Astrocyte of the hippocampus (primary cell): ENCODE results near the gene AFF2.

Source experiments
- DNase-seq: peaks from one replicate; pipeline ENCODE4 v3.0.0; 2011; ENCODE audit warnings: low read depth, low spot score

AFF2 gene

DNA sequence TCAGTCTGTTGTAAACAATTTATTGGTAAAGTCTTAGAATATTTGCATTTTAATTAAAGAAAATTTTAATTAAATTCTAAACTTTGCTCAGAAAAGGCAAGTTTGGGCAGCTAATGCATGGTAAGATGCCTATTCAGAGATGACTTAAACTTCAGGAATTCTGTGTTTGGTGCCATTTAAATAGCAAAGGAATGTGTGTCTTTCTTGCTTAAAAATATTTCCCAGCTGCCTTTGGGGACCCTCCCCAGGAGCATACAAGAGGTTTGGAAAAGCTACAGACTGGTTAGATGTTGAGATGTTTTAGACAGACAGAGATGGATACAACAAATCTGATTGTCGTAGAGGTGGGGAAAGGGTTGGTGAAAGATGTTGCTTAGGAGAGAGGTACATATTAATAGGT, 36.5 kb downstream of the AFF2 start:
- peak; percentile 59 for DNase-seq

DNA sequence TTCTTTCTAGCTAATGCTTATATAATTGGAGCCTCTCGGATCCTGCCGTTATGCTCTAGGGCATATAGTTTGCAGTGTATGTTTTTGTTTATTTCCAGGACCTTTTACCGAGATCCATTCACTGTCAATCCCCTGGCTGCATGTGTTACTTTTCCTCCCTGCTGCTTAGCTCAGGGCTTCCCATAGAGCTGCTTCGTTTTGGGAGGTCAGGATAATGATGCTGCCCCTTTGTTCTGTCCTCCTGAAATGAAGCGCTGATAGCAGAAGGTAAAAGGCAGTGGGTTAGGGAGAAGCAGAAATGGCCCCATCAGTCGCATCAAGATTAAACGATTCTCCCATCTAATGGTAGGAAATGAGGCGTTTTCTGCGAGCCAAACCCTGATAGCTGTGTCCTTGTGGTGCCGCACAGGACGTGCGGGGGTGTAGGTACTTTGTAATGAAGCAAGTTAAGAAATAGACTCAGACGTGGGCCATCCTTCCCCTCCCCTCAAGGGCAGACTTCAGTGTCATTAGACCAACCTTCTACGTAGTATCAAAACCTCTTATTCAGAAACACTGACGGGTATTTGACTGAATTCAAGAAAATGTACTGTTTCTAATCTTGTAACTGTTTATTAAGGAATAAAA, 37.3 kb downstream of the AFF2 start:
- DNase-seq = no peak

DNA sequence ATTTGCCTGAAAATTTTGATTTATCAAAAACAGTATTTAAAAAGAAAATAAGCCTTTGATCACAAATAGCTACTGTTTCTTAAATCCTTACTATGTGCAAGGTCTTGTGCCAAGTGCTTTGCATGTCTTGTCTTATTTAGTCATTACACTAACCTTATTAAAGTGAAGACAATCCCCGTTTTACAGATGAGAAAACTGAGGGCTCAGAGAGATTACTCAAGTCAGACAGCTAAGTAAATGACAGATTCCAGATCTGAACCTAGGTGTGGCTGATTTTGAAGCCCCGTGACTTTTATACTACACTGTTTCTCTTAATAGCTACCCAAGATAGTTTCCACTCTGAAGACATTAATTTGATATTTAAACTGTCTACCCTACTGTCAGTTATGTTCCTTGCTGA, 38.2 kb downstream of the AFF2 start:
- DNase-seq = no peak

DNA sequence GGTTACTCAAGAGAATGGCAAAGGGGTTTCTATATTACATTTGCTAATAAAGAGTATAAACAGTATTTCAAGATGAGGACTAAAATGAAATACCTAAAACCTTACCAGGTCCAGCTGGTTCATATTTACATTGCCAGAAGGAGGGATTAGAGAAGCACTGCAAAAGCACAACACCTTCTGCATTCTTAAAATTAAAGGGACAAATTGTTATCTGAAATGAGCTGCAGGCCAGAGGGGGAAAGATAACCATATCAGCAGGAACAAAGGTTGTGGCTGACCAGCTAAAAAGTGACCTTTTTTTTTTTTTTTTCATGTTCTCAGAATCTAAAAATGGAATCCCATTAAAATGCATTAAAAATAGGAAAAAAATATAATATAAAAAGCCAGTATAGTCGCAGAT, 39.7 kb downstream of the AFF2 start:
- no peak for DNase-seq

DNA sequence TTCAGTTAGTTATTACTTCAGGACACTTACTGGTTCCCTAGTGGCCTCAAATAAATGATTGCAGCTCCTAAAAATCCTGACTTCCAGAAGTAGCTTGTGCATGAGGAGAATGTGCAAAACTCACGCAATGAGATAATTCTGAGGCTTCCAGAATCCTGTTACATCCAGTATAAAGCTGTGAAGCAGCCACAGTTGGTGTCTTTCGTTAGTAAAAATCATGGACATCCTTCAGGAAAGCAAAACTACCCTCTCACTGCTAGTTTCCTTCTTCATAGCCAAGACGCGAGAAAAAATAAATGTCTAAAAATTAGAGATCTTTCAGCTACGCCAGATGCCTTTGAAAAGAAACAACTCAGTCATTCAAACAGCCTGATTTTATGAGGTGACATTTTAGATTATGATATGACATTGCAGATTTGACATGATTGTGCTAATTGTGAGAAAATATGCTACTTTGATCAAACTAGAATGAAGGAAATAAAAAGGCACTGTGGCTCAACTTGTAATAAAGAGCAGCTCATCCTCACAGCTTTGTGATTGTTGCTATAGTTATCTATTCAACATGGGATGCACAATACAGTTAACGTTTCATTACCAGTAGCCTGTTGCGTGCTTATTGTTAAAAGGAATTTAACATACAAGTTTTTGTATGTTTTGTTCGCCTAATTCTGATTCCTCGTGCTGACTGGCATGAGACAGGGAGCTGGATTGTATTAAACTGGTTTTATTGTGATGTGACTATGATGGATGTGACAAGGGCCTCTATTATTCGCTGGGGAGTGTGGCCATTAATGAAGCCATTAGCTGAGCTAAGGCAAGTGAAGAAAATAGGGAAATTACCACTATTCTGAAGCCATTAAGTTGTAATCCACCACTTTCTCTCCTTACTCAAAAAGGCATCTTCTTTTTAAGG, 40.5 kb downstream of the AFF2 start:
- no peak for DNase-seq

DNA sequence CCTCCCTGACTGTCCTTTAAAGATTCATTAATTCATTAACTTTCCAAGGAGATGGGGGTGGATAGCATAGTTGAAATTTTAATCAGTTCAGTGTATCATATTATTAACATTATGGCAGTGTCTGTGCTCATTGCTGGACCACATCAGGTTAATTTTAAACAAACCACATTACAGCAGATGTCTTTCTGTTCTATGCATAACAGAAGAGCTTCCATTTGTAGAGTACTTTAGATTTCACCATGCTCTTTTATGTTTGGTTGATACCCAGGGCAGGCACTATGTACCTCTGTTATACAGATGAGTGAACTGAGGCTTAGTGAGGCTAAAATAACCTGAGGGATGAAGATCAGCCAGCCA, 41.1 kb downstream of the AFF2 start:
- DNase-seq = no peak

DNA sequence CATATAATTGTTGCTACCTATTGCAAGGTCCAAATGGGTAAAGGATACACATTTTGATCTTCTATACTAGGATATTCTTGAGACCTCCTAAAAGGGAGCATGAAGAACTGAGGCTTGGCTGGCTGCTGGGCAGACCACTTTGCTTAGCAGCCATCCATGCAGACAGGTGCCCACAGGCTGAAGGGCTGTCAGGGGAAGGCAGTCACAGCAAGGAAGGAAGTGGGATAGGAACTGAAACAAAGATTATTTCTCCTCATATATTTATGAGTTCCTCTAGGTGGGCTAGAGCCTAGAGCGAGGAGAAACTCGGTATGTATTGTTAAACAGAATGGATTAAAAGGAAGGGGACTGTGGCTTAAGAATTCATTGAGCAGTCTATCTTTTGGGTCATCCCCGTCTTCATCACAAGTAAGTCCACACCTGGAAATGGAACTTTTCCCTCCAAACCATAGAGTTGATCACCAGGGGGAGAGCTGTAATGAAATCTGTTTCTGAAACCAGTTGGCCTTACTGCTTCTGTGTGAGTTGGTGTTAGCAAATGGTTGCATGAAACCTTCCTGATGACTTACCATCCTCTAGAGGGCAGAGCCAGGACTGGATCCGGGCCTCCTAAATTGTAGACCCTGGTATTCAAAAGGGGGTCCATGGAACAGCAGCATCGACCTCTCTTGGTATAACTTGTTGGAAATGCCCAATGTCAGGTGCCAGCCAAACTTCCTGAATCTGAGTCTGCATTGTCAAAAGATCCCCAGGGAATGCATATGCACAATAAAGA, 42.3 kb downstream of the AFF2 start:
- DNase-seq = no peak

DNA sequence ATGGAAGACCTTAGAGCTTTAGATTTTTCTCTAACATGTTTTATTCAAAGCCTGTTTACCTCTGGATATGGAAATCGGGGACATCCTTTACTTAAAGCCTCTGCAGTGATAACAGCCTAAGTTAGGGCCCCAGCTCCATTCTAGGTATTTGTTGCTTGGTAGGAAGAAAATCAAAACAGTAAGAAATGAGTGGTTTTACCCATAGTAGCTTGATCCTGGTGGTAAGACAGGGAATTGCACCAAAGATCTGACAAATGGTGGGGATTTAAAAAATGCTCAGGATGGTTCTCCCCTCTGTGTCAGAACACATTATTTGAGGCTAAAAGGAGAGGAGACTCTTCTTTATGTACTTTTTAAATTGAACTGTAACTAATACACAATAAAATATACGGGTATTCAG, 52.4 kb downstream of the AFF2 start:
- no peak for DNase-seq

DNA sequence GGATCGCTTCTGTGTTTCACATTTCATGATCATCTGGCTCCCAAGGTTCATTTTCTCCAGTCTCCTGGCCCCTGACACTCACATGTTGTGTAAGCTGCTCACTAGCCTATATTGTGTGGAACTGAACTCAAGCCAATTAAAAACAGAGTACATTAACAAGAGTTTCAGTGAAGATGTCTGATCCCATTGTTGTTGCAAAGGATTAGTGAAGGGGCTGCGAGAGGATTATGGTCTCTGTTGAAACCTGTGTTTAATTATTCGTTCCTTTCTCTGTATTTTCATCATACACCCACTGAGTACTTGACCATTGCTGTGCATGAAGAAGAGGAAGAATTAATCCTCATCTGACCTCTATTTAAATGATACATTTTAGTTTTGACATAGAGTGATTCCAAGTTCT, 54.7 kb downstream of the AFF2 start:
- DNase-seq = no peak

DNA sequence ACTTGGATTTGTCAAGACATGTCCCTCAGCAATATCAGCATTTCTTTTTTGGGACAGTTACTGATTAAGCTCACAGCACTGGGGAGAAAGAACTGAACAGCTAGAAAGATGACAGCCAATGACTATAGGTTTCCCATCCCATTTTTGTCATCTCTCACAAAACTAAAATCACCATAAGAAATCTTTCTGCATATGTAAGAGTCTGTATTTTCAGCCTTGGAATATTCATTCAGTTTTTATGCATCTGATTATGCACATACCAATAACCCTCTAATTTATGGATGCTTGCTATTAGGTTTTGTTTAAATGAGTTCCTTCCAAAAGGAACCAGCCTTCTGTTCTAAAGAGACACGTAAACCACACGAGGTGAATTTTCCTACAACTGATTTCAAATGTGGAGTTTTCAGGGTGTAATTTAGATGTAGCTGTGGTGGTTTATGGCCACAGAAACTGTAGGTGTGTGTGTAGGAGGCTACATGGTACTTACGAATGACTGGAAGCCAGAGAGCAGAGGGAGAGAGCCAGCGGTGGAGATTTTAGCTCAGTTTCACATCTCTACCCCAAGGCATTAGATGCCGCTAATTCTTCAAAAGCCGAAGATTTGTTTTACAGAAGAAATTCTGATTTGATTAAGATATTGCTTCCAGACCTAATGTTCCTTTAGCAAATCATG, 55.3 kb downstream of the AFF2 start:
- DNase-seq = no peak

DNA sequence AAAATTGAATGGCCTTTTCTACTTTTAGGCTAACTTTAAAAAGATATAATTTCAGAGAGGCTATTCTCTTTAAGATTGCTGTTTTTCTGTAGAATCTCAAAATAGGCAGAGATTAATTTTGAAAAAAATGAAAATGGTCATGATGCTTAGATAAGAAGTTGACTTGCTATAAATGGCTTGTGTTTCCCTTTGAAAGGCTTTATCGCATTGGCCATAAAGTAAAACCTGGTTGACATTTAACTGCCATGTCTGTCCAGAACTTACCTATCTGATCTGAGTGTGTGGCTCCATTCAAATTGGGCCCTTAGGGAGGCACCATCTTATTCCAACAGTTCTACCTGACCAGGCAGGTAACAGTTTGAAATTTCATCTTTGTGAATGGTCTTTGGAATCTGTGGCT, 56.1 kb downstream of the AFF2 start:
- DNase-seq = no peak

DNA sequence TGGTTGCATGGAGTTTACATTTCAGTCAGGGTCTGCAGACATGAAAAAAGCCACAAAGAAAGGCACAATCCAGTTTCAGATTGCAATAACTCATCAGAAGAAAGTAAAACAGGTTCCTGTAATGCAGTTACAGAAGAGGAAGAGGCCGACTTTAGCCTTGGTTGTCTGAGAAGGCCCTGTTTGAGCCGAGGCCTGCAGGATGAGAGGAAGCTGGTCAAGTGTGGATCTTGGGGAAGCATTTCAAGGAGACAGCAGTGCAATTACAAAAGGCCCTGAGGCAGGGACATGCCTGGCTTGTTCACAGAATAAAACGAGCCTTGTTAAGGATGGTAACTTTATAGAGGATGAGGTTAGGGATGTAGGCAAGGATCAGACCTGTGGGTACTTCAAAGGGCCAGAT, 62.4 kb downstream of the AFF2 start:
- DNase-seq = no peak

DNA sequence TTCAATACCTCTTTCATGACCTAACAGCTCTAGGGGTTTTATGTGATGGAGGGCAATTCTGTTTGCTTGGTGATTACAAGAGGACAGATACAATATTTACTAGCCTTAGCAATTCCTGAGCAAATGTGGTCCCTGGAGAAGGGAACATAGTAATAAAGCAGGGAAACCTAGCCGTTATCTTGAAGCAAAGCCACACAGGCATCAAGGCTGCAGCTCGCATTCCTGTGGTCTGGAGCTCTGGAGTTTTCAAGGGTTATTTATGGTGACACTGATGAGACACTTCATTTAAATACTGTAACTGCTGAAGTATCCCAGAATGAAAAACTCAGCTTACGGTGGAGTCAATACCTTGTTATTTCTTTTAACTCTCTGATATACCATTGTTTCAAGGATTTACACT, 66.8 kb downstream of the AFF2 start:
- peak; percentile 83 for DNase-seq

DNA sequence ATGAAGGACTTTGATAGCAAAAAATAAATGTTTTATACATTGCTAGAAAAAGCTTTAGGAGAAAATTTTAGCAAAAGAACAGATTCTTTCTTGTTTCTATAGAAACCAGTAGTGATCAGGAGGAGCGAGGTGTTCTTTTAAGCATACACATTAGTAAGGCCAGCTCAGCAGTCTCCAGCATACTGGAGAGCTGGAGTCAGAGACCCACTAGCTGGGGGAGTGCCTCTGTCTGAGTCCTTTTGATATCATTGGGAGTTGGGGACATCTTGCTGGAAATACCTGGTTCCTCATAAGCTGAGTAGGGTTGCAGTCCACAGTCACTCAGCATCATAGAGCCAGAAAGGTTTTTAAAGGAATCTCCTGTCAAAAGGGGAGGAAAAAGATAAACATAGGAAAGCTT, 67.4 kb downstream of the AFF2 start:
- peak; percentile 23 for DNase-seq

DNA sequence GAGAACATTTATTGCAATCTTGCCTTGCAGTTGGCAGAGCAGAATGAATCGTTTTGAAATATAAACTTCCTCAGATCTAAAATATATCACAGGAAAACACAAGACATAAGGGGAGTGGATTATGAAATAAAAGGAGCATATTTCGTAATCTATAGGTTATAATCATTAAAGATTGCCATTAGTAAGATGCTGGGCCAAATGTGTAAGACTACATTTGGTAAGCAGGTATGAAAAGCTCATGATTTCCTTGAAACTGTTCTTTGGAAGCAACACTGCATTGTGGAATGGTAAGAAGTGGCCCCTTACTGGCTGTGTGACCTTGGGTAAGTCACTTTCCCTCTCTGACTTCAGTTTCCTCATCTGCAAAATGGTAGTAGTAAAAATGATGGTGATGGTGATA, 68.3 kb downstream of the AFF2 start:
- no peak for DNase-seq

DNA sequence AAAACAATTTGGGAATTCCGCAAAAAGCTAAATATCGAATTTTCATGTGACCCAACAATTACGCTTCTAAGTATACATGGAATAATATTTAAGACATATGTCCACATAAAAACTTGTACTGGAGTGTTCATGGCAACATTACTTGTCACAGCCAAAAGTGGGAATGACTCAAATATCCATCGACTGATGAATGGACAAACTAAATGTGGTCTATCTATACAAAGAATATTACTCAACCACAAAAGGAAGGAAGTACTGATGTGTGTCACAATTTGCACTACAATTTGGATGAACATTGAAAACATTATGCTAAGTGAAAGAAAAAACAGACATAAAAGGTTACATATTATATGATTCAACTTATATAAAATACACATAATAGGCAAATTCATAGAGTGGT, 71.9 kb downstream of the AFF2 start:
- no peak for DNase-seq

DNA sequence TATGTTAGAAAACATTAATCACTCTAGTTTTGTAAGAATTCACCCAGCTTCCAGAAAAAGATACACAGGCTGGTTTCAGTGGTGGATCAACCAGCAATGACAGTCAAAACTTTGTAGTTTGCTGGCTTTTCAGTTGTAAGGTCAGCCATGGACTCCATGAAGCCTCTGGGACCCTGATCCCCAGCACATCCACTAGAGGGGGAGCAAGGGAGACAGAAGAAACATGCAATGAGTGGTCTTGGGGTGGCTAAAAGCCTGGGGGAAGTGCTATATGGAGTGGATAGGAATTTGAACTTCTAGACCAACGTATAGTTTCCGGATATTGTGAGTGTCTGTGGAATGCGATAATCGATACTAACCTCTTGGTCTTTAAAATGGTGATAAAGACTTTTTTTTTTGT, 72.7 kb downstream of the AFF2 start:
- no peak for DNase-seq

DNA sequence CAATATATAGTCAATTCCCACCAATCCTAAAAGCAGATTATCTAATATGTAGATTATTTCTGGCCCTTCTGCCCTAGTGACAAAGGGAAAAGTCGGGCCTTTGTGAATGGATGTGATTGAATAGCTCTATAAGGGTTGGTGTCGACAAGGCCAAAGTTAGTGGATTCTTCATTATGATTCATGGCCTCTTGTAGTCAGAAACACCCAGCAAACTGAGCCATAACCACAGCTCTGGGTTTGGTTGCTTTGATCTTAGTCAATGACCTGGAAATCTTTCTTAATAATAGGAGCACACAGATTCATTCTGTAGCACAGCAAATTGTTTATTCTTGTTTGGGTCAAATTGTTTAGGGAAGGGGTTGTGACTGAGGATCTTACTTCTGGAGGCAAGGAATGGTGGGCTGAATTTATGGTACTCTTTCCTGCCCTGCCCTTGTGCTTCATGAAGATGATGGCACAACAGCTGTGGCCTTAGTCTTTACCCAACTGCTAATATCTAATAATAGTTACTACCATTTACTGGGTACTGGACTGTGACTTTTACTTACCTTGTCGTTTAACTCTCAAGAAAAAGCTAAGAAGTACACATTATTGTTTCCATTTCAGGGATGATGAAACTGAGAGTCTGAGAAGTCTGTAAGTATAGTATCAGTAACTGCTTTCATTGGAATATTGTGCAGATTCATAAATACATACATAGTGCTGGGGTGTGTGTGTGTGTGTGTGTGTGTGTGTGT, 74.0 kb downstream of the AFF2 start:
- DNase-seq = peak; percentile 53

DNA sequence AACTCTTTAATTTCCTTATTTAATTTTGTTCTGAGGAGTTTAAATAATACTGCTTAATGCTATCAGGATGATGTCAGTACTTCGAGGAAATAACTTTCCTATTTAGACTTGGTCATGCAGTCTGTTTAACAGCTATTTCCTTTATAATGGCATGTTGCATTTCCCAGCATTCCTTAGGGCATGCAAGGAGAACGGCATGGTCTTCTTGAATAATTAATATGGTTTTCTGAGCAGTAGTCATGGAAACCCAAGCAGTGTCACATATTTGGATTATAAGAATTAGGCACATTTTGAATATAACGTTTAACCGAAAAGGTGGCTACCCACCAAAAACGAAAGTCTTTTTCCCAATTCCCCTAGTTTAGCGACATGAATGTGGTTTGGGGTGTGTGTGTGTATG, 76.0 kb downstream of the AFF2 start:
- no peak for DNase-seq

DNA sequence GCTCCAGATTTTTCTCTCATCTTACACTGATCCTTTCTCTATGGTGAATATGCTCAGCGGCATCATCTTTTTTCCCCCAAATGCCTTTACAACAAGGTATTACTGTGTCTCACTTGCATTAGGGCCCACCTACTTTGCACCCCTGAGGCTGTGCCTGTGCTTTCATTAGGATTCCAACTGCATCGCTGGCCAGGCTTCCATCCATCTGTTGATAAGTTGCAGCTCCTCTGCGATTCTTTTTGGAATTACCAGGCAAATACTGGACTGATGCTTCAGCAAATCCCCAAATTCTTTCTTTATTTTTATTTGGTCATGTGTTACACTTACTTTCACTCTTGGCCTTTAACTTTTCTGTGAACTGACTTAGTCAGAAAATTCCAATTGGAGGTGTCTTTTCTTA, 77.3 kb downstream of the AFF2 start:
- DNase-seq = no peak

DNA sequence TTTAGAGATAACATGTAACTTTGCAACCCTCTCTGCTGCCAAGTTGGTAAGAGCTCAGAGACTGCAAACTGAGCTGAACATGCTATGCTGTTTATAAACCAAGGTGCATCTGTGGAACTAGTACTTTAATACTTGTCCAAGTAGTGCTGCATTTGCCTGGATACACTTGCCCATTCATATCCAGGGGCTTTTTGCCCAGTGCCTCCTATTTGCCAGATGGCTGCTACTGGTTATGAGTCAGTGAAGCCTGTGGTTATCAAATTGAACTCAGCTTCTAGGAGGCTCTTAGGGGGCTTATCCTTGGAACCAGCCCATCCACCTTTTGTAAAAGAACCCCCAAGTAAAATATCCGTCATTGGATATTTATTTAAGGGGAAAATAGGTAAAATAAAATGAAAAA, 79.6 kb downstream of the AFF2 start:
- DNase-seq = peak; percentile 71
